ENCODE data around the gene TMEM100.

GRCh38 chr17:55741356-55741700, 18.7 kb upstream of the TMEM100 start:
- TF ChIP-seq POLR2A (IDR thresholded peaks at IDR 0.05; ENCODE audit: low read length) = no peak
- TF ChIP-seq GATA1 (IDR thresholded peaks at IDR 0.05; ENCODE audit: low read depth, low read length) = no peak

Measured in erythroblast (primary cell).